CD4-positive, alpha-beta T cell treated with Interleukin-15 for 4 hours (primary cell): ENCODE measurements around the gene SCAMP5.

ENCODE experiments used
- DNase-seq: peaks from one replicate; pipeline ENCODE4 v3.0.0-alpha.2; 2020; ENCODE audit warnings: low spot score

The SCAMP5 gene

DNA sequence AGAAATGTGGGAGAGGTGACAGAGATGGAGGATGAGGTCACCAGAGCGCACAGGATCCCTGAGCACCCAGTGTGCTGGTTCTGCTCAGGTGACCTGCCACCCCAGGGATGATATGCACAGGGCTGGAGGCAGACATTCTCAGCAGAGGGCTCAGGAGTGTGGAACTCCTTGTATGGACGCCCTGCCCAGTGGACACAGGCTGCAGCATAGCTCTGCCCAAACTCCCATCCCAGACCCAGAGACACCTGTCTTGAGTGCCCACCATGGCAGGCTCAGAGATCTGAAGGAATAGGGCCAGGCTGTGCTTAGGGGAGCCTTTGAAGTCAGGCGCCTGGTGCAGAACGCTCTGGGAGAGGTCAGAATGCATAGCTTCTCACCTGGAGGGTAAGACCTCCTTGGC lies 75.3 kb downstream of the SCAMP5 start:
- no peak for DNase-seq
